NCI-H345 treated with DMSO at 0.1 percent for 48 hours (cell line): ENCODE data around the gene GTF2A1.
A peak's percentile ranks its signal among the peaks of the same experiment; 100 is the strongest.
"Not testable (repeated sequence)": the region's sequence is repeated elsewhere in the genome, so short reads cannot be mapped to it uniquely, and the experiment has no call there.

ENCODE experiments used
- DNase-seq: peaks from one replicate; lab custom pipeline; 2025; ENCODE audit not compliant: unreplicated experiment; lab: John Stamatoyannopoulos, UW

The GTF2A1 gene

GRCh38 chr14:81233615-81234014 is 12.9 kb upstream of the GTF2A1 start:
- DNase-seq = no peak

- DNase-seq = no peak
Measured at GRCh38 chr14:81231540-81231939, 10.8 kb upstream of the GTF2A1 start.

GRCh38 chr14:81224222-81224621 is 3.5 kb upstream of the GTF2A1 start:
- DNase-seq = no peak

DNA sequence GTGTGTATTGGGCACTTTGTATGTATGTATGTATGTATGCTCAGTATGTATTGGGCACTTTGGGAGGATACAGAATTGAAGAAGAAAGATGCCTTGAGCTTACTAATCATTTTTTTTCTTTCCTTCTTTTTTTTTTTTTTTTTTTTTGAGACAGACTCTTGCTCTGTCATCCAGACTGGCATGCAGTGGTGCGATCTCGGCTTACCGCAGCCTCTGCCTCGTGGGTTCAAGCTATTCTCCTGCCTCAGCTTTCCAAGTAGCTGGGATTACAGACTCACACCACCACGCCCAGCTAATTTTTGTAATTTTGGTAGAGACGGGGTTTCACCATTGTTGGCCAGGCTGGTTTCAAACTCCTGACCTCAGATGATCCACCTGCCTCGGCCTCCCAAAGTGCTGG is 3.0 kb upstream of the GTF2A1 start:
- not testable (repeated sequence) for DNase-seq

DNA sequence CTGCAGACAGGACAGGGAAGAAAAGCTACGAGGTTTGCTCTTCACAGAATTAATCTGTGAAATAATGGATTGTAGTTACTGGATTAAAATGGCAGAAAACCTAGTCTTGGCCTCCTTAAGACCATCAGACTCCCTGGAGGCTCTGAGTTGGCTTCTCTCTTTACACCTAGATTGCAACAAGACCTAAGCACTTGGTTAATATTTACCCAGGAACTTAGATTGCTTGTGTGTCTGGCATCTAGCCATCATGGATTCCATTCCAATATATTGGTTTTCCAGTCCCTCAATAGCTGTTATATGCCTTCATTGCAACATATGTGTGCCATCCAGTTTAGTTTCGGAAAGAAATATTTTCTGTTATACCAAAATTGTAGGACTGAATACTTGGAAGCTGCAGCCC is 1.9 kb upstream of the GTF2A1 start:
- DNase-seq = no peak

- no peak for DNase-seq
Measured at GRCh38 chr14:81222126-81222525, 1.4 kb upstream of the GTF2A1 start.

DNA sequence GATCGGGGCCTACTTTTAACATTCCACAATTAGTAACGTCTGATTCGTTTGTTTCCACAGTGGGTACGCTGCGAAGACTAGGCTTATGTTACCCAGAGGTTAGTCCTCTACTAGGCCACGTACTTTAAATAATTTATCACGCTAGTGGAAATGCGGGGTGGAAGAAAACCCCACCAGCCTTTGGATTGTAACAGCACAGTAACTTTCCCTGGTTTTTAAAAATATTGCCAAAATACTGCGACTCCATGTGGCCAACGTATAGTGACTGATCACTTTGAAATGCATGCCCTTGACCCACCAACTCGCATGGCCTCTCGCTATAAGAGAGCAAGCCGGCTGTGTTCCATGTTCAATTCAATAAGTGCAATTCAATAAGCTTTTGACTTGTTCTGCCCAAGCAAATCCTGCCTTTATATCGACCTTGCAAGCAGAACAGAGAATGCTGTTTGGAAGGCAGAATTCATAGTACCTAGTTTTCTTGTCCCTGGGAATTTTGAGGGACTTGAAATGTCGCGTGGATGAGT is 882 bp upstream of the GTF2A1 start:
- no peak for DNase-seq

DNA sequence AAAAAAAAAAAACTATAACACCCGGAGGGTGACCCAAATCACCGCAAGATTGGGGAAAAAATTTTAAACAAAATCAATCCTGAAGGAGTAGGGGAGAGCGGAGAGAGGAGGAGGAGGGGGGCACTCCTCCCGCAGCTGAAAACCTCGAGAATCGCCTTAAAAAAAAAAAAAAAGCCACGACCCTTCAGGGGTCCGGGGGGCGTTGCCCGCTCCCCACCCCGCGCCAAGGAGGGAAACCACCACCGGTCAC is 254 bp downstream of the GTF2A1 start:
- DNase-seq = no peak

- DNase-seq = no peak
Measured at GRCh38 chr14:81219759-81220579, 790 bp downstream of the GTF2A1 start.

DNA sequence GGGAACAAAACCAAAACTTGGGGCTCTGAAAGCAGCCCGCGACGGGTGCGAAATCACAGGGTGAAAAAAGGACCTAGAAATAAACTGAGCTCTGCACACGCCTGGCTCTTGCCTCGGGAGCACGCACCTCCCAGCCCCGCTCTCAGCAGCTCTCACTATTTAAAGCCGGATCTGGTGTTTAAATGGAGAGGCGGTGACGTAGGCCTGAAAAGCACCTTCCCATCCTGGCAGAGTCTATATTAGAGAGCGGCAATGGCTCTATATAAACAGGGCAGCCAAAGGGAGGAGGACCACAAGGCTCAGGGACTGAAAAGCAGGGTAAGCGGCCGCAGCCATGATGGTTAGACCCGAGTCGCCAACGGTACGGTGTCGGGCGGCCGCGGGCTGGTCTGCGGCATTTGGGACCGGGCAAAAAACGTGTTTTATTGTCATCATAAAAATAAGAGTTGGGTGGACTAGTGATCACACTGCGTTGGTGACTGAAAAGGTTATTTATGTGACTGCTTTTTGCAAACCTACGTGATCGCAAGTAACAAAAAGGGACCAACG is 1.5 kb downstream of the GTF2A1 start:
- DNase-seq = peak; percentile 98

GRCh38 chr14:81211844-81212243 is 8.9 kb downstream of the GTF2A1 start:
- DNase-seq = no peak

GRCh38 chr14:81209167-81209836 is 11.5 kb downstream of the GTF2A1 start:
- DNase-seq = no peak

DNA sequence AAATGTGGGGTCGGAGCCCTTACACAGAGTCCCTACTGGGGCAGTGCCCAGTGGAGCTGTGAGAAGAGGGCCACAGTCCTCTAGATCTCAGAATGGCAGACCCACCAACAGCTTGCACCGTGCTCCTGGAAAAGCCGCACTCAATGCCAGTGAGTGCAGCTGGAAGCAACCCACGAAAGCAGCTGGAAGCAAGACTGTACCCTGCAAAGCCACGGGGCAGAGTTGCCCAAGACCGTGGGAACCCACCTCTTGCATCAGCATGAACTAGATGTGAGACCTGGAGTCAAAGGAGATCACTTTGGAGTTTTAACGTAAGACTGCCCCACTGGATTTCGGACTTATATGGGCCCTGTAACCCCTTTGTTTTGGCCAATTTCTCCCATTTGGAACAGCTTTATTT is 12.3 kb downstream of the GTF2A1 start:
- DNase-seq = no peak

- DNase-seq = no peak
Measured at GRCh38 chr14:81206115-81206514, 14.6 kb downstream of the GTF2A1 start.

DNA sequence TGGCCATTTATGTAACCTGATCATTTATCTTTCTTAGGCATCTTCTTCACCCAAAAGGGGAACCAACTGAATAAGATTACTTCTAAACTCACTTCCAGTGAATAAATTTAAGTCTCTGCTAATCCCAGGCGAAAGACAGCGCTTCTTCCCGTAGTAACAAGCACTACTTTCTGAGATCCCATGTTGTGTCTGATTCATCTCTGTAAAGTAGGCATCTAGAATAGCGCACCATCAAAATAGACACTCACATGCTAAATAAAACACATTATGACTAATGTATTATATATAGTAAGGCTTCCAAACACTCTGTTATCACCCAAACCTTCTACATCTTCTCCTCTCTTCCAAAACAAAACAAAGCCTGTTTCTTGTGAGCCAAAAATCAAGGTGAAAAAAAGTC is 15.1 kb downstream of the GTF2A1 start:
- DNase-seq = no peak

DNA sequence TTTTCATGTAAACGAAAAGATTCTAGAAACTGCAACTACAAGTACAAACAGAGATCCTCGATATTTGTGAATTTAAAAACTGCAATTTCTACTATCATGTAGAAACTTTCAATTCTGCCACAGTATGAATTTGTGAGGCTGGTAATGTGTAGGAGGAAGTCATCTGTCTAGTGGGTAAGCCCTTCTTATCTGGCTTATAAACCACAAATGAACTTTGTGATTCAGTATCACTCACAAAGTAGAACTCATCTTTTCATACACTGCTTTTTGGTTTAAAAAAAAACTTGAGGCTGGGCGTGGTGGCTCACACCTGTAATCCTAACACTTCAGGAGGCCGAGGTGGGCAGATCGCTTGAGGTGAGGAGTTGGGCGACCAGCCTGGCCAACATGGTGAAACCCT is 20.7 kb downstream of the GTF2A1 start:
- no peak for DNase-seq

- DNase-seq = no peak
Measured at GRCh38 chr14:81199084-81199483, 21.7 kb downstream of the GTF2A1 start.

DNA sequence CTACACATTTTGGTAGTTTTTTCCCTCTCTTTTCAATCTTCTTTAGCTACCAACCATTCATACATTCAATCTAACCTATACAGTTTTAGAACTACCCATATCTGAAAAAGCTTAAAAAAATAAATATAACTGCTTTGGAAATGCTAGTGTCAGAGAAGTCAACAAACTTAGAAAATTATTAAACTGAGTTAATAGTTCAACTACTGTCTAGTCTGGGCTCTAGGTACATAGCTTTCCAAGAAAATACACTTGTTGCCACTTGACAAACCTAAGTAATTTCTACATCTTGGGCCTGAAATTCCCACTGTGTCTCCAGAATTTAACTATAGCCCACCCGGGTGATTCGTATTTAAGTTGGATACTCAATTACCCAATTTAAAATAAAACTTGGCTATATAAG is 22.1 kb downstream of the GTF2A1 start:
- no peak for DNase-seq

DNA sequence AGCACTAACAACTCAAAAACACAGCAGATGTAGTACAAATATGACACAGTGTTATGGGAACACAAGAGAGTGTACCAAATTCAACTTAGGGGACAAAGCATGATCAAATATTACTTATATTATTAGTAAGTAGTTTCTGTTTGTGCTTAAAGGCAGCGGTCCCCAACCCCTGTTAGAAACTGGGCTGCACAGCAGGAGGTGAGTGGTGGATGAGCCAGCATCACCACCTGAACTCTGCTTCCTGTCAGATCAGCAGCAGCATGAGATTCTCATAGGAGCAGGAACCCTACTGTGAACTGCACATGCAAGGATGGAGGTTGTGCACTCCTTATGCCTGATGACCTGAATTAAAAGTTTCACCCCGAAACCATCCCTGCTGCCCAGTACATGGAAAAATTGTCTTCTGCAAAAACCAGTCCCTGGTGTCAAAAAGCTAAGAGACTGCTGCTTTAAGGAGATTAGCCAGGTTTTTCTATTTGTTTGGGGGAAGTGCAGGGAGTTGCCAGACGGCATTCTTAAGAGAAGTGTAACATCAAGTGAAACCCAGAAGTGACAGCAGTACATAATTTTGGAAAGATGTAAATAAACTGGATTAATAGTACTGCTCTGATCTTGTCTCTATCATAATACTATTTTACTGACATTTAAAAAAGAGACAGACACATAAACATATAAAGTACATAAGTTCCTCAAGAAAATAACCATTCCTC is 26.7 kb downstream of the GTF2A1 start:
- no peak for DNase-seq

DNA sequence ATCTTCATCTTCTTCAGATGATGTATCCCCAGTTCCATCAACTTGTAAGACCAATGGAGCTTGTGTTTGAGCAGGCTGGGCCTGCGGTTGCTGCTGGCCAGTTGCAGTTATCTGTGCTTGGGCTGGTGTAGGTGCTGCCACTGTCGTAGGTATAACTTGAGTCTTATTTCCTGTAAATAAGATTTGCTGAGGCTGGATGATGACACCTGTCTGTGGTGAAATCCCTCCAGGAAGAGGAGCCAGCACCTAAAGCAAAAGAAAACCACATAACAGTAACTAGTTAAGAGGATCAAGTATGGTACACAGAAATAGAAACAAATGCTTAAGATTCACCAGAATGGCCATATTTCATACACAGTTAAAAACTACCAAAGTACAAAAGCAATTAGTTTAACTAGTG is 28.2 kb downstream of the GTF2A1 start:
- DNase-seq = no peak

DNA sequence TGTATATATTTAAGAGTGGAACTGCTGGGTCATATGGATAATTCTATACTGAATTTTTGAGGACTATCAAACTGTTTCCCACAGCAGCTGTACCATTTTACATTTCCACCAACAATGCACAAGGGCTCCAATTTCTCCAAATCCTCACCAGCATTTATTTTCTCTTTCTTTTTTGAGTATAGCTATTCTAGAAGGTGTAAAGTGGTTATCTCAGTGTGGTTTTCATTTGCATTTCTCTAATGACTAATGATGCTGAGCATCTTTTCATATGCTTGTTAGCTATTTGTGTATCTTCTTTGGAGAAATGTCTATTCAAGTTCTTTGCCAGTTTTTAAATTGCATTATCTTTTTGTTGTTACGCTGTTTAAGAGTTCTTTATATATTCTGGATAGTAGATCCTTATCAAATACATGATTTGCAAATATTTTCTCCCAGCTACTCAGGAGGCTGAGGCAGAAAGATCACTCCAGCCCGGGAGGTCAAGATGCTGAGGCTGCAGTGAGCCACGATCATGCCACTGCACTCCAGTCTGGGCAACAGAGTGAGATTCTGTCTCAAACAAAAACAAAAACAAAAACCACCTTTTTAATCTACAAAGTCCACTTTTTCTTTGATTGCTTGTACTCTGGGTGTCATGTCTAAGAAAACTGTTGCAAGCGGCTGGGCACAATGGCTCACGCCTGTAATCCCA is 32.8 kb downstream of the GTF2A1 start:
- no peak for DNase-seq
